Adrenal gland (tissue), 12 donors: ENCODE data around the gene NRSN1. TPM values are rescaled to one million over a fixed set of nuclear protein-coding genes. Genes with fewer than 3 reads are reported as not detected.
A peak's percentile ranks its signal among the peaks of the same experiment; 100 is the strongest.

Experiments used
- DNase-seq, 7 donors: peaks; one replicate each; pipeline ENCODE4 v3.0.0-alpha.2; 2019 to 2020
- H3K27ac ChIP-seq, 5 donors: fragments of 200-600 bp; sonication (generic) in 4 of 5; 1 replicate in 3 of 5; 2 replicates in 2 of 5; pipeline versions ENCODE4 v1.5.1 to v1.8.0; 2016 to 2020; ENCODE audit warnings: mild to moderate bottlenecking in 1 of 5
- H3K27me3 ChIP-seq: fragments of 200-600 bp; 2 replicates; pipeline ENCODE4 v1.8.0; 2021
- H3K36me3 ChIP-seq, 2 donors: fragments of 200-600 bp; replicated peaks in 1 of 2; 1 replicate in 1 of 2; 2 replicates in 1 of 2; pipeline versions ENCODE4 v1.5.1 to v1.8.0; 2018 to 2022
- H3K4me1 ChIP-seq, 2 donors: fragments of 200-600 bp; replicated peaks in 1 of 2; 1 replicate in 1 of 2; 2 replicates in 1 of 2; pipeline versions ENCODE4 v1.5.1 to v1.8.0; 2018 to 2021
- H3K4me3 ChIP-seq, 4 donors: fragments of 200-600 bp; sonication (generic) in 3 of 4; one replicate each; pipeline ENCODE4 v1.5.1; 2016 to 2018
- H3K9me3 ChIP-seq, 3 donors: fragments of 200-600 bp; sonication (generic) in 1 of 3; replicated peaks in 1 of 3; 1 replicate in 2 of 3; 2 replicates in 1 of 3; pipeline versions ENCODE4 v1.5.1 to v1.8.0; 2016 to 2021
- CTCF ChIP-seq, 6 experiments: fragments of 450-650 bp in 4 of 6; fragments of 200-600 bp in 2 of 6; sonication (generic) in 1 of 6; IDR thresholded peaks; 1 replicate in 5 of 6; 2 replicates in 1 of 6; pipeline versions ENCODE4 v1.5.1 to v1.8.0; 2016 to 2021; ENCODE audit warnings: antibody characterized with exemption in 6 of 6, mild to moderate bottlenecking in 2 of 6, moderate library complexity in 1 of 6
- POLR2A ChIP-seq, 2 donors: fragments of 450-650 bp; IDR thresholded peaks; one replicate each; pipeline ENCODE4 v1.6.1; 2017; ENCODE audit warnings: antibody characterized with exemption in 2 of 2, mild to moderate bottlenecking in 2 of 2, moderate library complexity in 1 of 2
- WGBS, 4 donors: extraction: QIAGEN DNeasy Blood & Tissue Kit in 2 of 4; methylation state at CpG; one replicate each; pipeline versions ENCODE4 v1.1.5 to v1.1.7; 2013 to 2017; 5-methylcytosine and 5-hydroxymethylcytosine counted together
- intact Hi-C, 2 donors: fragments of 100-400 bp; cut with DNase I; formaldehyde crosslinking; loops; one replicate each; pipeline versions ENCODE4 v1.14.1 to v1.15.0; 2022 to 2023
- polyA plus RNA-seq, 3 donors: library from polyadenylated mRNA; stranded (reverse); fragments of 200-250 nt in 2 of 3; fragments of 350-450 nt in 1 of 3; fragmentation: Illumina TruSeq in 1 of 3; extraction: RNeasy Lipid Tissue Mini Kit (QIAGEN cat#74804) in 1 of 3; gene quantifications; one replicate each; pipeline ENCODE4 v1.2.3, GENCODE V29; 2013 to 2014
- total RNA-seq, 9 donors: library from RNA; depleted of rRNA in 4 of 9; stranded (reverse); fragments of >200 nt in 4 of 9; fragments of 120-200 nt in 1 of 9; fragmentation: NEBNext Ultra II Directional in 1 of 9; extraction: Animal tissue kit (Norgen Biotek cat#: 25700) in 1 of 9; gene quantifications; one replicate each; pipeline versions ENCODE4 v1.1.0 to v1.2.4, GENCODE V29; 2013 to 2023
- donor health status: healthy with polysubstance abuse.
- donor health status: Bipolar disorder and iron deficiency.
- donor health status: DM: yes; HTN: yes; CAD: no.
- donor health status: DM: no; HTN: no; CAD: no.
- donor health status: DM: no; HTN: no; CAD: no.
- donor health status: DM: yes; HTN: yes; CAD: no.

Gene NRSN1
- total and polyA plus RNA-seq, 12 donors = 0.46 to 6.4 (median 2.2) TPM; not detected in 4

DNA sequence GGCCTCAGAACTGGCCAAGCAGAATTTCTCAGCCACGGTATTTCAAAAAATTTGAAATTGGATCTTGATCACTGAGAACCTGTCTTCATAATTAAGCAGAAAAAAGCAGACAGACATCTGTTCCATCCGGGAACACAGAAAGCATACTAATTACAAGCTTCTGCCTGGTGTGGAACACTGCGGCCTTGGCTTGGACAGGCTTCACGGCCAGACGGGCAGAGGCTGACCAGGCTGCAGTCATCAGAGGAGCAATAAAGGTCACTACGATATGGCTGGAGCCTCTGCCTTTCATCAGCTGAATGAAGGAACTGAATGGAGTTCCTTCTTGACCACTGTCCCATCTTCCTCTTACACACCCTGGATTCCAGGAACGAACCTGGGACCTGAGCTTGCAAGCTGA lies 3.9 kb upstream of the NRSN1 start:
- intact Hi-C loops = no loop called here
- no peak overlapping the region for H3K27ac ChIP-seq
- 40 to 48% (median 45%) methylated on average over 7 of the region's 7 CpGs for WGBS, 4 donors
- no peak overlapping the region for H3K4me3 ChIP-seq
- H3K4me1 ChIP-seq = no peaks in the 10 kb centered on the region
- H3K27me3 ChIP-seq = no peaks in the 10 kb centered on the region
- DNase-seq = no peak
- TF ChIP-seq CTCF (IDR thresholded peaks at IDR 0.05) = no peak
- TF ChIP-seq POLR2A (IDR thresholded peaks at IDR 0.05) = no peak
- H3K9me3 ChIP-seq = no peaks in the 10 kb centered on the region
- H3K36me3 ChIP-seq = no peaks in the 10 kb centered on the region

GRCh38 chr6:24126586-24127192 lies 674 bp downstream of the NRSN1 start:
- Histone ChIP-seq H3K4me3 (no peak overlapping the region), H3K27ac (no peak overlapping the region), H3K4me1 (no peaks in the 10 kb centered on the region), H3K9me3 (no peaks in the 10 kb centered on the region), H3K36me3 (no peaks in the 10 kb centered on the region), H3K27me3 (no peaks in the 10 kb centered on the region)
- intact Hi-C loops = no loop called here
- DNase-seq = peak in 6 of 7 donors; percentile 33 to 65 (median 41)
- TF ChIP-seq CTCF (IDR thresholded peaks at IDR 0.05) (no peak), POLR2A (IDR thresholded peaks at IDR 0.05) (no peak)
- WGBS, 4 donors = 0 to 2% (median 2%) methylated on average over 6 of the region's 6 CpGs

- H3K27me3 ChIP-seq = no peaks in the 10 kb centered on the region
- DNase-seq = no peak
- intact Hi-C loops = no loop called here
- WGBS, 4 donors = 54 to 70% (median 60%) methylated on average over 2 of the region's 2 CpGs
- no peaks in the 10 kb centered on the region for H3K36me3 ChIP-seq
- no peaks in the 10 kb centered on the region for H3K9me3 ChIP-seq
- H3K4me3 ChIP-seq = no peak overlapping the region
- TF ChIP-seq CTCF (IDR thresholded peaks at IDR 0.05) = no peak
- no peak for TF ChIP-seq POLR2A (IDR thresholded peaks at IDR 0.05)
- no peak overlapping the region for H3K27ac ChIP-seq
- no peaks in the 10 kb centered on the region for H3K4me1 ChIP-seq
Observed at GRCh38 chr6:24127316-24127715, 1.3 kb downstream of the NRSN1 start.

DNA sequence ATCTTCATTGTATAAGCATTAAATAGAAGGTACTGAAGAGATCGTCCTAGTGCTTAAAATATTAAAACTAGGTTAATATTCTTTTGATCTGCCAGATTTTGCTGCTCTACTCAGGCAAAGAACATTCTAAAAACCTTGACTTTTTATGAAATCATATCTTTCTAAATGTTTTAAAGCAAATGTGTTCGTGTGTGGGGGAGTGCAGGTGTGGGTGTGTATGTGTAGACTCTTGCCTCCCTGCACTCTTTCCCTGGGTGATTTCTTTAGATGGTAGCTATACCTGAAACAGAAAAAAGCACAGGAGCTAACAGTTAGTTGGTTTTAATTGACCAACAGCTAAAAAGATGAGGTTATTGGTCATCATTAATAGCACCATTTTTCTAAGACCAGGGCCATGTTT lies 5.7 kb downstream of the NRSN1 start:
- H3K9me3 ChIP-seq = no peaks in the 10 kb centered on the region
- DNase-seq = no peak
- H3K4me3 ChIP-seq = no peak overlapping the region
- WGBS, 4 donors = 53 to 70% (median 60%) methylated on average over 2 of the region's 2 CpGs
- TF ChIP-seq POLR2A (IDR thresholded peaks at IDR 0.05) (no peak), CTCF (IDR thresholded peaks at IDR 0.05) (no peak)
- no peaks in the 10 kb centered on the region for H3K4me1 ChIP-seq
- no peaks in the 10 kb centered on the region for H3K27me3 ChIP-seq
- no peaks in the 10 kb centered on the region for H3K36me3 ChIP-seq
- intact Hi-C loops = no loop called here
- H3K27ac ChIP-seq = no peak overlapping the region
